GM12872 (cell line): Measurements from ENCODE around the gene MAVS.

Source experiments
- TF ChIP-seq, protein P1 (sequence below): IDR thresholded peaks from 3 replicates; pipeline ENCODE4 v1.5.1; 2011; ENCODE audit warnings: low read depth, mild to moderate bottlenecking, low read length, moderate library complexity; ENCODE audit not compliant: insufficient read depth

The MAVS gene

GRCh38 chr20:3887876-3888620 lies 41.4 kb downstream of the MAVS start:
- TF ChIP-seq, protein P1, sequence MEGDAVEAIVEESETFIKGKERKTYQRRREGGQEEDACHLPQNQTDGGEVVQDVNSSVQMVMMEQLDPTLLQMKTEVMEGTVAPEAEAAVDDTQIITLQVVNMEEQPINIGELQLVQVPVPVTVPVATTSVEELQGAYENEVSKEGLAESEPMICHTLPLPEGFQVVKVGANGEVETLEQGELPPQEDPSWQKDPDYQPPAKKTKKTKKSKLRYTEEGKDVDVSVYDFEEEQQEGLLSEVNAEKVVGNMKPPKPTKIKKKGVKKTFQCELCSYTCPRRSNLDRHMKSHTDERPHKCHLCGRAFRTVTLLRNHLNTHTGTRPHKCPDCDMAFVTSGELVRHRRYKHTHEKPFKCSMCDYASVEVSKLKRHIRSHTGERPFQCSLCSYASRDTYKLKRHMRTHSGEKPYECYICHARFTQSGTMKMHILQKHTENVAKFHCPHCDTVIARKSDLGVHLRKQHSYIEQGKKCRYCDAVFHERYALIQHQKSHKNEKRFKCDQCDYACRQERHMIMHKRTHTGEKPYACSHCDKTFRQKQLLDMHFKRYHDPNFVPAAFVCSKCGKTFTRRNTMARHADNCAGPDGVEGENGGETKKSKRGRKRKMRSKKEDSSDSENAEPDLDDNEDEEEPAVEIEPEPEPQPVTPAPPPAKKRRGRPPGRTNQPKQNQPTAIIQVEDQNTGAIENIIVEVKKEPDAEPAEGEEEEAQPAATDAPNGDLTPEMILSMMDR: no peak

- TF ChIP-seq, protein P1: peak; percentile 57
Observed at GRCh38 chr20:3888622-3889488, 42.2 kb downstream of the MAVS start, which contains the start of gene PANK2. PANK2 (plus strand) TSS chr20:3889387.

GRCh38 chr20:3889489-3890397 lies 43.1 kb downstream of the MAVS start:
- TF ChIP-seq, protein P1: no peak

- TF ChIP-seq, protein P1: no peak
Observed at GRCh38 chr20:3890398-3890751, 43.7 kb downstream of the MAVS start.

DNA sequence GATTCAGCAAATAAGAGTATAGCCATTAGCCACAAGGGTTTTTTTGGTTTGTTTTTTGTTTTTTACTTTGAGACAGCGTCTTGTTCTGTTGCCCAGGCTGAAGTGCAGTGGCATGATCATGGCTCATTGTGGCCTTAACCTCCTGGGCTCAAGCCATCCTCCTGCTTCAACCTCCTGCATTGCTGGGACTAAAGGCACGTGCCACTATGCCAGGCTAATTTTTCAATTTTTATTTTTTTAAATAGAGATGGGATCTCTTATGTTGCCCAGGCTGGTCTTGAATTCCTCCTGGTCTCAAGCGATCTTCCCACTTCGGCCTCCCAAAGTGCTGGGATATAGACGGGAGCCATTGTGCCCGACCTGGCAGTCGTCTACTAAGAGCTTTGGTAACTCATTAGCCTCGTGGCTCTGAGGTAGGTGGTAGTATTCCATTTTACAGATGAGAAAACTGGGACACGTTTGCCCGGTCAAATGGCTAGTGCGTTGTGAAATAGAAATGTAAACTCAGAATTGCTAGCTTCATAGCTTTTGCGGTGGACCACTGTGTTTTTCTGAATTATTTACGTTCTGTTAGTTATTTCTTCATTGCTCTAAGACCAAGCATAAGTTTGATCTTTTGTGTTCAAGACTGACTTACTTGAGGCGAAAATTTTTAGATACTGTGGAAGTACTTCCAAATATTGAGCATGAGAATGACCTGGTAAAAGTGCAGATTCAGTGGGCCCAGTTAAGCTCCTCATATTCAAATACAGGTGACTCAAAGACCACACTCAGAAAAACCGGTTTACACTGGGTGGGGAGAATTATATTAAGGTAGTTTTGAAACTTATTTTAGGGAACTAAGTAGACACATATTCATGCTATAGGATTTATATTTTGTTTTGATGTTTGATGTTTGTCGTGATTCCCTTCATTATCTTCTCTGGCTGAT lies 44.6 kb downstream of the MAVS start:
- TF ChIP-seq, protein P1: no peak

DNA sequence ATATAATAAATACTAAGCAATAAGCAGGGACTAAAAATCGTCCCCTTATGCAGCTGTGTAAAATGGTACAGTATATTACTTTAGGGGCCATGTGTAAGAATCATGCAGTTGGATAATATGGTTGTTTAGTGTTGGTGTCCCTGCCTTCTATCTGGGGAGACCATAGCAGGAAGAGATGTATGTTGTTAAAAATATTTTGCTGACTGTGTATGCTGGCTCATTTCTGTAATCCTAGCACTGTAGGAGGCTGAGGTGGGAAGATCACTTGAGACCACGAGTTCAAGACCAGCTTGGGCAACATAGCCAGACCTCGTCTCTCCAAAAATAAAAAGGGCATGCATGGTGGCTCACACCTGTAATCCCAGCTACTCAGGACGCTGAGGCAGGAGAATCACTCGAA lies 48.2 kb downstream of the MAVS start:
- TF ChIP-seq, protein P1: no peak
